A549 (cell line): ENCODE results near the gene RPL22. TPM values are rescaled to one million over a fixed set of nuclear protein-coding genes. Genes with fewer than 3 reads are reported as not detected.

ENCODE experiments used
- ATAC-seq, 2 experiments: fragments of 200-7000 bp in 1 of 2; fragments of >200 bp in 1 of 2; cut with Nextera tagmentation in 1 of 2; cut with Tn5 transposase in 1 of 2; 3 replicates each; pipeline versions ENCODE4 v1.8.0 to v1.9.1; 2018 to 2020; ENCODE audit warnings: mild to moderate bottlenecking in 1 of 2, moderate library complexity in 1 of 2
- CTCF ChIA-PET: fragments of 300-600 bp; sonication (Branson Sonifier 250); formaldehyde crosslinking; extraction: SDS; loops from one replicate; lab custom pipeline; 2021; ENCODE audit warnings: antibody characterized with exemption, inconsistent platforms; lab: Yijun Ruan, JAX
- POLR2A ChIA-PET: fragments of 350-600 bp; formaldehyde crosslinking; extraction: SDS; loops from one replicate; lab custom pipeline; 2021; ENCODE audit warnings: antibody characterized with exemption, inconsistent platforms; lab: Yijun Ruan, JAX
- DNase-seq, 2 experiments: peaks; one replicate each; pipeline versions ENCODE4 v3.0.0 to v3.0.0-alpha.2; 2011 to 2016; ENCODE audit warnings: low read depth in 1 of 2, low spot score in 1 of 2
- FAIRE-seq: peaks from 2 replicates; lab custom pipeline; 2011; peaks lifted over from hg19 to GRCh38; lab: Jason Lieb, UNC
- H3K27ac ChIP-seq, 2 experiments: fragments of >200 bp; sonication (Bioruptor Twin); formaldehyde crosslinking; 3 replicates each; pipeline ENCODE4 v1.5.1; 2016 to 2017
- H3K4me1 ChIP-seq: fragments of >200 bp; sonication (Bioruptor Twin); formaldehyde crosslinking; 3 replicates; pipeline ENCODE4 v1.6.1; 2016
- H3K4me2 ChIP-seq: fragments of >200 bp; sonication (Bioruptor Twin); formaldehyde crosslinking; 3 replicates; pipeline ENCODE4 v1.6.1; 2016
- H3K4me3 ChIP-seq: fragments of >200 bp; sonication (Bioruptor Twin); formaldehyde crosslinking; 3 replicates; pipeline ENCODE4 v1.5.1; 2016
- H3K9me3 ChIP-seq: fragments of >200 bp; sonication (Bioruptor Twin); formaldehyde crosslinking; 3 replicates; pipeline ENCODE4 v1.6.1; 2016
- BHLHE40 ChIP-seq: IDR thresholded peaks from 2 replicates; pipeline ENCODE4 v1.6.1; 2012; ENCODE audit warnings: low read depth, low read length, inconsistent platforms
- CHD4 ChIP-seq: fragments of 200-600 bp; sonication (generic); IDR thresholded peaks from 2 replicates; pipeline ENCODE4 v1.6.1; 2016; ENCODE audit warnings: antibody characterized with exemption, mild to moderate bottlenecking, borderline replicate concordance
- HEYL ChIP-seq: fragments of 250-450 bp; sonication (Bioruptor Pico); IDR thresholded peaks from 2 replicates; pipeline ENCODE4 v1.8.0; 2021; ENCODE audit warnings: mild to moderate bottlenecking, moderate library complexity
- HOXA7 ChIP-seq: fragments of 250-450 bp; sonication (Bioruptor Pico); IDR thresholded peaks from 2 replicates; pipeline ENCODE4 v1.5.0; 2020; ENCODE audit warnings: mild to moderate bottlenecking, moderate library complexity
- JUN ChIP-seq, 2 experiments: fragments of >200 bp; sonication (Bioruptor Twin); formaldehyde crosslinking; IDR thresholded peaks; 2 replicates in 1 of 2; 3 replicates in 1 of 2; pipeline ENCODE4 v1.6.1; 2016 to 2017
- JUNB ChIP-seq: fragments of >200 bp; sonication (Bioruptor Twin); formaldehyde crosslinking; IDR thresholded peaks from 2 replicates; pipeline ENCODE4 v1.6.1; 2016
- KDM5A ChIP-seq: fragments of 200-600 bp; sonication (generic); IDR thresholded peaks from 2 replicates; pipeline ENCODE4 v1.6.1; 2016; ENCODE audit warnings: antibody characterized with exemption, mild to moderate bottlenecking
- MYC ChIP-seq: IDR thresholded peaks from 2 replicates; pipeline ENCODE4 v1.6.1; 2012; ENCODE audit warnings: mild to moderate bottlenecking, inconsistent platforms, low read length, improper control_type of control experiment, borderline replicate concordance
- PHF8 ChIP-seq: fragments of 200-600 bp; sonication (generic); IDR thresholded peaks from 2 replicates; pipeline ENCODE4 v1.6.1; 2016; ENCODE audit warnings: low read depth, mild to moderate bottlenecking, antibody characterized with exemption, moderate library complexity, borderline replicate concordance
- POLR2A ChIP-seq: IDR thresholded peaks from 2 replicates; pipeline ENCODE4 v1.6.1; 2012; ENCODE audit warnings: mild to moderate bottlenecking, low read length
- POLR2AphosphoS2 ChIP-seq: conservative IDR thresholded peaks from 2 replicates; pipeline ENCODE4 v1.6.1; 2012; ENCODE audit warnings: low read length, improper control_type of control experiment, inconsistent platforms
- RNF2 ChIP-seq: fragments of 200-600 bp; sonication (generic); IDR thresholded peaks from 2 replicates; pipeline ENCODE4 v1.6.1; 2016; ENCODE audit warnings: low read depth, mild to moderate bottlenecking, antibody characterized with exemption, moderate library complexity, borderline replicate concordance
- WGBS: methylation state at CpG from one replicate; pipeline ENCODE4 v1.1.6; 2017; ENCODE audit errors: missing lambda C conversion rate; 5-methylcytosine and 5-hydroxymethylcytosine counted together
- polyA minus RNA-seq: library from RNA; depleted of rRNA, polyadenylated mRNA; stranded (reverse); fragments of >200 nt; gene quantifications from 2 replicates; pipeline ENCODE4 v1.2.3, GENCODE V29; 2011; rRNA and poly(A)+ RNA removed
- polyA plus RNA-seq, 4 experiments: library from polyadenylated mRNA; depleted of rRNA in 3 of 4; stranded (reverse); fragments of >200 nt; fragmentation: RNase III in 1 of 4; extraction: RNeasy Plus Mini Kit Qiagen cat#74134 plus additional on column Dnase treatment in 1 of 4; gene quantifications; 2 replicates in 3 of 4; 3 replicates in 1 of 4; pipeline ENCODE4 v1.2.3, GENCODE V29; 2011 to 2017
- TF ChIP-seq, protein P1 (sequence below): fragments of >200 bp; sonication (Bioruptor Twin); formaldehyde crosslinking; IDR thresholded peaks from 3 replicates; pipeline ENCODE4 v1.6.1; 2016
- TF ChIP-seq, protein P2 (sequence below): fragments of 250-450 bp; sonication (Bioruptor Pico); IDR thresholded peaks from 2 replicates; pipeline ENCODE4 v1.5.0; 2021; ENCODE audit warnings: mild to moderate bottlenecking, moderate library complexity, borderline replicate concordance
- TF ChIP-seq, protein P3 (sequence below): fragments of 450-650 bp; IDR thresholded peaks from 2 replicates; pipeline ENCODE4 v1.6.1; 2014; ENCODE audit warnings: antibody characterized with exemption
- TF ChIP-seq, protein P4 (sequence below): IDR thresholded peaks from 2 replicates; pipeline ENCODE4 v1.6.1; 2012; ENCODE audit warnings: low read depth, borderline replicate concordance
- TF ChIP-seq, protein P5 (sequence below): IDR thresholded peaks from 2 replicates; pipeline ENCODE4 v1.6.1; 2012

Gene RPL22
- polyA plus RNA-seq (2011; rRNA removed) = 221 and 373 TPM in 2 replicates
- 73.5 and 98.3 TPM in 2 replicates for polyA plus RNA-seq (2012; cell fraction: cytosol; rRNA removed)
- 13.1 and 21.3 TPM in 2 replicates for polyA plus RNA-seq (2012; cell fraction: nucleus; rRNA removed)
- 374 to 377 TPM (median 375 TPM) in 3 replicates for polyA plus RNA-seq (2017; fragmentation: RNase III; extraction: RNeasy Plus Mini Kit Qiagen cat#74134 plus additional on column Dnase treatment)
- polyA minus RNA-seq = 22.8 and 27.3 TPM in 2 replicates

DNA sequence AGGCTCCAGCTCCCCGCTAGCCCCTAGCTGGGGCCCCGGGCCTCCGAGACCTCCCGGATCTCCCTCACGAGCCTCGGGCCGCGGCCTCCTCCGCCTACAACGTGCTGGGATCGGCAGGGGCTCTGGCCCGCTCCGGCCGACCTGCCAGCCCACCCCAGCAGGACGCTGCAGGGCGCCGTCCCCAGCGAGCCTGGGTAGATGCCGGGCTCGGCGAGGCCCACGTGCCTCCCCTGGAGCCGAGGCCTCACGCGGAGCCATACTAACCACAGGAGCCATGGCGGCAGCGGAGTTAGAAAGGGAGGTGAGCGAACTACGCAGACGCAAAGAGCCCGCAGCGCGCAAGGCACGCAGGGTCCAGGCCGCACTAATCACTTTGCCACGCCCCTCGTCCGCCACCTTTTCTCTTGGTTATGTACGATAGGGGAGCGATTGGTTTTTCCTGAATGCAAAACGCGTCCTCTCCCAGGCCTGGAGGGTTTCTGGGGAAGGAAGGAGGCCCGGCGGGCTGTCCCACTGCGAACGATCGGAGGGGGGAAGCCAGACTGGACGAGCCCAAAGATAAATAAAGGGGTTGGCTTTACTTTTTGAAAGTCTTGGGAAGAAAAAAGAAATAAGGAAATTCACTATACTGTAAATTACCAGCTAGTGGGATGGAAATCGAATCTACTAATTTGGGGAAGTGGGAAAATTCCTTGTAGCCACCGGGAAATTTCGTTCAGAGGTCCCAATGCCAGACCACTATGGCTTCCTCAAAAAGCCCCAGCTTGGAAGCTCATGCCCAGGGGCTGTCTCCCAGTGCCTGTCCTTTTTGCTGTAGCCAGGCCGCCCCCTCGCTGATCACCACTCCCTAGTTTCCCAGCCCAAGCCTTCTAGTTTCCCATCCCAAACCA, at the start of gene RPL22:
Gene RPL22, minus strand, starts transcription at position 298 of the 890 bp plus-strand sequence. Its CDS starts 22 bp downstream, at position 276.
- Histone ChIP-seq H3K27ac (peak within 1 kb of the TSS; percentile 98 to 99), H3K4me3 (peak within 1 kb of the TSS; percentile 96), H3K9me3 (no peaks in the 10 kb centered on the region), H3K4me2 (peak within 1 kb of the TSS; percentile 97), H3K4me1 (peaks cover 27% of the 10 kb centered on the region)
- DNase-seq = peak; percentile 80 to 97
- ATAC-seq = peak; percentile 98
- no peak for FAIRE-seq
- POLR2A ChIA-PET = no interaction called here
- CTCF ChIA-PET = interaction anchor here (0.7 to 3.2 kb wide), 3 partner anchors 11 to 39 kb away, joined by 3 to 9 read pairs (median 3); no protein-coding TSS in a partner anchor
- TF ChIP-seq MYC (0 out of 2 replicates have a peak, but pooled peaks have one; percentile 80), POLR2A (peak; percentile 89), RNF2 (no peak), JUN (IDR thresholded peaks at IDR 0.05) (peak; percentile 61 to 88), PHF8 (peak; percentile 82), BHLHE40 (peak; percentile 63; the same call in 1 of the 2 replicates), HOXA7 (CRISPR knock-in tag) (no peak)
- TF ChIP-seq, protein P1, sequence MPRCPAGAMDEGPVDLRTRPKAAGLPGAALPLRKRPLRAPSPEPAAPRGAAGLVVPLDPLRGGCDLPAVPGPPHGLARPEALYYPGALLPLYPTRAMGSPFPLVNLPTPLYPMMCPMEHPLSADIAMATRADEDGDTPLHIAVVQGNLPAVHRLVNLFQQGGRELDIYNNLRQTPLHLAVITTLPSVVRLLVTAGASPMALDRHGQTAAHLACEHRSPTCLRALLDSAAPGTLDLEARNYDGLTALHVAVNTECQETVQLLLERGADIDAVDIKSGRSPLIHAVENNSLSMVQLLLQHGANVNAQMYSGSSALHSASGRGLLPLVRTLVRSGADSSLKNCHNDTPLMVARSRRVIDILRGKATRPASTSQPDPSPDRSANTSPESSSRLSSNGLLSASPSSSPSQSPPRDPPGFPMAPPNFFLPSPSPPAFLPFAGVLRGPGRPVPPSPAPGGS = 0 out of 3 replicates have a peak, but pooled peaks have one; percentile 35
- TF ChIP-seq, protein P2, sequence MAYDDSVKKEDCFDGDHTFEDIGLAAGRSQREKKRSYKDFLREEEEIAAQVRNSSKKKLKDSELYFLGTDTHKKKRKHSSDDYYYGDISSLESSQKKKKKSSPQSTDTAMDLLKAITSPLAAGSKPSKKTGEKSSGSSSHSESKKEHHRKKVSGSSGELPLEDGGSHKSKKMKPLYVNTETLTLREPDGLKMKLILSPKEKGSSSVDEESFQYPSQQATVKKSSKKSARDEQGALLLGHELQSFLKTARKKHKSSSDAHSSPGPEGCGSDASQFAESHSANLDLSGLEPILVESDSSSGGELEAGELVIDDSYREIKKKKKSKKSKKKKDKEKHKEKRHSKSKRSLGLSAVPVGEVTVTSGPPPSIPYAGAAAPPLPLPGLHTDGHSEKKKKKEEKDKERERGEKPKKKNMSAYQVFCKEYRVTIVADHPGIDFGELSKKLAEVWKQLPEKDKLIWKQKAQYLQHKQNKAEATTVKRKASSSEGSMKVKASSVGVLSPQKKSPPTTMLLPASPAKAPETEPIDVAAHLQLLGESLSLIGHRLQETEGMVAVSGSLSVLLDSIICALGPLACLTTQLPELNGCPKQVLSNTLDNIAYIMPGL = no peak
- TF ChIP-seq, protein P3, sequence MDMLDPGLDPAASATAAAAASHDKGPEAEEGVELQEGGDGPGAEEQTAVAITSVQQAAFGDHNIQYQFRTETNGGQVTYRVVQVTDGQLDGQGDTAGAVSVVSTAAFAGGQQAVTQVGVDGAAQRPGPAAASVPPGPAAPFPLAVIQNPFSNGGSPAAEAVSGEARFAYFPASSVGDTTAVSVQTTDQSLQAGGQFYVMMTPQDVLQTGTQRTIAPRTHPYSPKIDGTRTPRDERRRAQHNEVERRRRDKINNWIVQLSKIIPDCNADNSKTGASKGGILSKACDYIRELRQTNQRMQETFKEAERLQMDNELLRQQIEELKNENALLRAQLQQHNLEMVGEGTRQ = 0 out of 2 replicates have a peak, but pooled peaks have one; percentile 31
- TF ChIP-seq, protein P4, sequence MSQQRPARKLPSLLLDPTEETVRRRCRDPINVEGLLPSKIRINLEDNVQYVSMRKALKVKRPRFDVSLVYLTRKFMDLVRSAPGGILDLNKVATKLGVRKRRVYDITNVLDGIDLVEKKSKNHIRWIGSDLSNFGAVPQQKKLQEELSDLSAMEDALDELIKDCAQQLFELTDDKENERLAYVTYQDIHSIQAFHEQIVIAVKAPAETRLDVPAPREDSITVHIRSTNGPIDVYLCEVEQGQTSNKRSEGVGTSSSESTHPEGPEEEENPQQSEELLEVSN = peak; percentile 26; the same call in 1 of the 2 replicates
- TF ChIP-seq, protein P5, sequence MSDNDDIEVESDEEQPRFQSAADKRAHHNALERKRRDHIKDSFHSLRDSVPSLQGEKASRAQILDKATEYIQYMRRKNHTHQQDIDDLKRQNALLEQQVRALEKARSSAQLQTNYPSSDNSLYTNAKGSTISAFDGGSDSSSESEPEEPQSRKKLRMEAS = peak; percentile 97
- 5% methylated on average over 32 of the region's 53 CpGs for WGBS

DNA sequence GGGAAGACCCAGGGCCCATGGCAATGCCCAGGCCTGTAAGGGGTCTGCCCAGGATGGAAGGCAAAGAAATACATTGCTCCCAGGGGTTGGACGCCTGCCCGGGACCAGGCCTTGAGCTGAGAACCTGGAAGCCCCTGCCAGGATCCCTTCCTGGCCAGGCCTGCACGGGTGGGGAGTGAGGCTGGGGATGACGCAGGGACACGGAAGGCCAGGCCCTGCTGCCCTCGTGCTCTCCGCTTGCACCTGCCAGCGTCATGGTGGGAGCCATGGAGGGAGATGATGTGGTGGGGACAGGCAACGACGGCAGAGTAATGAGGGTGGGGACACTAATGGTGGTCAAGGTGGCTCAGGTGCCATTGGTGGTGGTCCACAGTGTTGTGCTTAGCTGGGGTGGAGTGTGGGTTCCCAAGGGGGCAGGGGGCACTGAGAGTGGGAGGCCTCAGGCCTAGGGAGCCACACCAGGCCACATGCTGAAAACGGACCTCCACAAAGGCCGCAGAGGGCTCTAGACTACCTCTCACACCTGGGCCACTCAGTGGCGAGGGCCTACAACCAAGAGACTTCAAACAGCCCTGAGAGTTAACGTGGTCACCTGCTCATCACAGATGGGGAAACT, 48.9 kb upstream of the RPL22 start:
- ATAC-seq = no peak
- Histone ChIP-seq H3K4me1 (peaks cover 6% of the 10 kb centered on the region; the same call in 2 of the 3 replicates), H3K4me3 (no peak overlapping the region), H3K9me3 (no peaks in the 10 kb centered on the region), H3K27ac (no peak overlapping the region), H3K4me2 (no peak overlapping the region)
- no peak for FAIRE-seq
- CTCF ChIA-PET = interaction anchor here (0.6 to 9.9 kb wide), 19 partner anchors 10 to 203 kb away, joined by 3 to 250 read pairs (median 20); partner anchors contain the start of genes GPR153 and ICMT
- DNase-seq = no peak
- TF ChIP-seq PHF8 = no peak
- TF ChIP-seq POLR2AphosphoS2 = no peak
- TF ChIP-seq HEYL = no peak
- no peak for TF ChIP-seq KDM5A
- TF ChIP-seq JUNB = no peak
- no peak for TF ChIP-seq CHD4
- no peak for TF ChIP-seq MYC
- WGBS = 88% methylated on average over 12 of the region's 14 CpGs
- POLR2A ChIA-PET = no interaction called here
